ENCODE measurements around the gene ARHGDIA. TPM values are rescaled to one million over a fixed set of nuclear protein-coding genes. Genes with fewer than 3 reads are reported as not detected.

Gene ARHGDIA
- total RNA-seq, 2 experiments from 2014 or later, result 706 to 715 TPM

GRCh38 chr17:81863833-81864768, 7.0 kb downstream of the ARHGDIA start:
- peak overlapping the region; percentile 73 for H3K27ac Mint-ChIP-seq
- H3K27me3 Mint-ChIP-seq, result no peaks in the 10 kb centered on the region
- H3K4me1 ChIP-seq (ENCODE audit: insufficient read depth, low read length), result peaks cover 69% of the 10 kb centered on the region
- peaks cover 0 to 3% of the 10 kb centered on the region in 2 experiments for H3K27me3 ChIP-seq (ENCODE audit: control insufficient read depth in 1 of 2, insufficient read depth in 2 of 2, low read length in 2 of 2)
- peaks cover 37% of the 10 kb centered on the region for H3K4me1 Mint-ChIP-seq (ENCODE audit: low read depth)
- H3K4me3 Mint-ChIP-seq, result peak overlapping the region; percentile 78
- H3K9me3 ChIP-seq (ENCODE audit: control insufficient read depth in 1 of 2, insufficient read depth in 1 of 2, low read length in 2 of 2), result peaks cover 0 to 3% of the 10 kb centered on the region in 2 experiments
- intact Hi-C loops (cut with DNase I, micrococcal nuclease), result loop anchor here (5.0 to 10.0 kb wide), 2 partner anchors 182 to 349 kb away; partner anchors contain the start of genes ACTG1 (in 1 of the 2), ARL16 (in 1 of the 2) and HGS (in 1 of the 2)
- no peak for TF ChIP-seq CTCF (IDR thresholded peaks at IDR 0.05)
- ChIA-PET POLR2A (interaction anchor here (0.8 to 1.3 kb wide), 3 partner anchors 11 to 181 kb away, joined by 4 to 5 read pairs (median 4); partner anchors contain the start of genes ARL16 and HGS), CTCF (no interaction called here)
- no peaks in the 10 kb centered on the region for H3K9me3 Mint-ChIP-seq
- no peak overlapping the region for H3K27ac ChIP-seq (ENCODE audit: low read depth in 1 of 2, low read length in 2 of 2)
- ATAC-seq (ENCODE audit: poor library complexity), result no peak
- DNase-seq, result no peak
- H3K36me3 ChIP-seq (ENCODE audit: insufficient read depth, low read length), result peaks cover 38% of the 10 kb centered on the region
- no peak overlapping the region for H3K4me3 ChIP-seq (ENCODE audit: low read length)
- H3K36me3 Mint-ChIP-seq (ENCODE audit: low read depth), result peaks cover 47% of the 10 kb centered on the region

- Mint-ChIP-seq H3K4me1 (ENCODE audit: low read depth) (peaks cover 38% of the 10 kb centered on the region), H3K36me3 (ENCODE audit: low read depth) (peaks cover 39% of the 10 kb centered on the region)
- POLR2A ChIA-PET, result interaction anchor here (0.8 to 1.3 kb wide), 3 partner anchors 10 to 180 kb away, joined by 4 to 5 read pairs (median 4); partner anchors contain the start of genes ARL16, HGS and SIRT7
Measured at GRCh38 chr17:81863123-81863675, 7.9 kb downstream of the ARHGDIA start.

More at GRCh38 chr17:81863123-81863675, 7.9 kb downstream of the ARHGDIA start:
- no peaks in the 10 kb centered on the region for H3K27me3 ChIP-seq (ENCODE audit: control insufficient read depth in 1 of 2, insufficient read depth in 2 of 2, low read length in 2 of 2)
- H3K27ac Mint-ChIP-seq, result peak overlapping the region; percentile 73
- H3K4me3 Mint-ChIP-seq, result peak overlapping the region; percentile 78
- peaks cover 72% of the 10 kb centered on the region for H3K4me1 ChIP-seq (ENCODE audit: insufficient read depth, low read length)
- TF ChIP-seq CTCF (IDR thresholded peaks at IDR 0.05), result no peak
- H3K9me3 ChIP-seq (ENCODE audit: control insufficient read depth in 1 of 2, insufficient read depth in 1 of 2, low read length in 2 of 2), result no peaks in the 10 kb centered on the region
- H3K4me3 ChIP-seq (ENCODE audit: low read length), result no peak overlapping the region
- no peaks in the 10 kb centered on the region for H3K27me3 Mint-ChIP-seq
- intact Hi-C loops (cut with DNase I, micrococcal nuclease), result loop anchor here (5.0 to 10.0 kb wide), 2 partner anchors 181 to 348 kb away; partner anchors contain the start of genes ACTG1 (in 1 of the 2), ARL16 (in 1 of the 2) and HGS (in 1 of the 2)
- no peaks in the 10 kb centered on the region for H3K9me3 Mint-ChIP-seq
- CTCF ChIA-PET, result no interaction called here
- ATAC-seq (ENCODE audit: poor library complexity), result no peak
- DNase-seq, result no peak
- H3K27ac ChIP-seq (ENCODE audit: low read depth in 1 of 2, low read length in 2 of 2), result no peak overlapping the region
- H3K36me3 ChIP-seq (ENCODE audit: insufficient read depth, low read length), result peaks cover 39% of the 10 kb centered on the region

All from CD4-positive, alpha-beta T cell (primary cell).